Panc1 (cell line): ENCODE data around the gene CNTRL.

Experiments
- CTCF ChIP-seq: fragments of 450-650 bp; IDR thresholded peaks from 2 replicates; pipeline ENCODE4 v1.5.1; 2017; ENCODE audit warnings: mild to moderate bottlenecking
- POLR2AphosphoS5 ChIP-seq: IDR thresholded peaks from 2 replicates; pipeline ENCODE4 v1.6.1; 2012; ENCODE audit warnings: mild to moderate bottlenecking, low read depth, low read length, moderate library complexity
- SIN3A ChIP-seq: IDR thresholded peaks from 2 replicates; pipeline ENCODE4 v1.6.1; 2012; ENCODE audit warnings: low read depth, mild to moderate bottlenecking, low read length, moderate library complexity, borderline replicate concordance; ENCODE audit not compliant: insufficient read depth
- TCF7L2 ChIP-seq: IDR thresholded peaks from 2 replicates; pipeline ENCODE4 v1.6.1; 2011; ENCODE audit warnings: mild to moderate bottlenecking, low read depth, low read length, inconsistent platforms

- TF ChIP-seq CTCF (no peak), POLR2AphosphoS5 (no peak), TCF7L2 (no peak), SIN3A (no peak)
Measured at GRCh38 chr9:121189006-121189405, 114.3 kb downstream of the CNTRL start.
